ENCODE measurements around the gene PORCN. TPM values are rescaled to one million over a fixed set of nuclear protein-coding genes. Genes with fewer than 3 reads are reported as not detected.

Gene PORCN
- total RNA-seq, 1 donor from 2014 or later = 13.6 TPM

- H3K4me1 ChIP-seq = peaks cover 6% of the 10 kb centered on the region
- no peak for DNase-seq
- H3K27ac ChIP-seq (replicated peaks) = peak overlapping the region; percentile 63
- no peak for TF ChIP-seq CTCF (IDR thresholded peaks at IDR 0.05; ENCODE audit: borderline replicate concordance)
- no peaks in the 10 kb centered on the region for H3K9me3 ChIP-seq (replicated peaks)
- intact Hi-C loops (cut with micrococcal nuclease) = no loop called here
- H3K4me3 ChIP-seq = no peak overlapping the region
- peaks cover 14% of the 10 kb centered on the region for H3K36me3 ChIP-seq
- H3K27me3 ChIP-seq (ENCODE audit: low read depth) = no peaks in the 10 kb centered on the region
Measured at GRCh38 chrX:48532161-48532560, 23.4 kb downstream of the PORCN start.

DNA sequence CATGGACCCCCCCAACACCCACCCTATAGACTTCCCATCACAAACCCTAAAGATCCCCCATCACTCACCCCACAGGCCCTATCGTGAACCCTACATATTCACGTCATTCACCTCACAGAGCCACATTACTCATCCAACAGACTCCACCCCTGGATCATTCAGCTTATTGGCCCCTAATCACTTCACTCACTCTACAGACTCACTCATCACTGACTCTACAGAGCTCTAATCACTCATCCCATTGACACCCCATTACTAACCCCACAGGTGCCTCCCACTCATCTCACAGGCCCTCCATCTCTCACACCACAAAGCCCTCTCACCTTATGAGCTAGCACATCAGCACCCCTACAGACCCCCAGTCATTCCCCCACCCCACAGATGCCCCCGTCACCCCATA is 24.4 kb downstream of the PORCN start:
- H3K27me3 ChIP-seq (ENCODE audit: low read depth) = no peaks in the 10 kb centered on the region
- no peak overlapping the region for H3K4me3 ChIP-seq
- H3K9me3 ChIP-seq (replicated peaks) = no peaks in the 10 kb centered on the region
- no peak for TF ChIP-seq CTCF (IDR thresholded peaks at IDR 0.05; ENCODE audit: borderline replicate concordance)
- DNase-seq = no peak
- intact Hi-C loops (cut with micrococcal nuclease) = no loop called here
- H3K27ac ChIP-seq (replicated peaks) = no peak overlapping the region
- H3K36me3 ChIP-seq = peaks cover 4% of the 10 kb centered on the region
- peaks cover 6% of the 10 kb centered on the region for H3K4me1 ChIP-seq

- peaks cover 7% of the 10 kb centered on the region for H3K36me3 ChIP-seq
- no peaks in the 10 kb centered on the region for H3K9me3 ChIP-seq (replicated peaks)
- no peak for TF ChIP-seq CTCF (IDR thresholded peaks at IDR 0.05; ENCODE audit: borderline replicate concordance)
- peak overlapping the region; percentile 79 for H3K4me3 ChIP-seq
- intact Hi-C loops (cut with micrococcal nuclease) = no loop called here
- peak overlapping the region; percentile 91 for H3K27ac ChIP-seq (replicated peaks)
- no peaks in the 10 kb centered on the region for H3K27me3 ChIP-seq (ENCODE audit: low read depth)
- H3K4me1 ChIP-seq = peaks cover 11% of the 10 kb centered on the region
- no peak for DNase-seq
Measured at GRCh38 chrX:48538641-48539344, 30.0 kb downstream of the PORCN start.

DNA sequence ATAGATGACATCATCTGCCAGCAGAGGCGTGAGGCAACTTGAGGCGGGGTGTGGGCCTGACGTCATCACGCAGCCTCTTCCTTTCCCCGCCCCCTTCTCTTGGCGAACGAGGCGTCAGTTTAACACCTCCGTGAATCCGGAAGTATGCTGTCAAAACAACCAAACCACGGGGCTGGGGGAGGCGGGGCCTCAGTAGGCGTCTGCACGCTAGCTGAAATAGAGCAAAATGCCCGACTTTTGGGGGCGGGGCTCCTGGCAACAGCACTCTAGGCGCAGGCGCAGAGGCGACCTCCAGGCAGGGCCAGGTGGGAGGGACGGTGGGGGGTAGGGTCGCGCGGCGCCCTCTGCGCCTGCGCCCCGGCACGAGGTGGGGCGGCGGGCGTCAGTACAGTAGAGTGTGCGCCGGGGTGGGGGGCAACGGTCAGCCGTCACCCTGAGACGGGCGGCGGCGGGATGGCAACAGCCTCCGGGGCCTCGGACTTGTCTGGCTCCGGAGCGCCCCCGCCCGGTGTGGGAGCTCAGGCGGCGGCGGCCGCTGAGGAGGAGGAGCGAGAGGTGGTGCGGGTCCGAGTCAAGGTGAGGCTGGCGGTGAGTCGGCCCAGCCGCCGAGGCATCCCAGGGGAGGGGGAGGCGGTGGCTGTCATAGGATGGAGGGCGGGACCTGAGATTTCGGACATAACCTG is 30.7 kb downstream of the PORCN start, which contains the start of gene TBC1D25:
TBC1D25 (plus strand) TSS at position 370 of the 683 bp plus-strand sequence; CDS start at position 454, 84 bp downstream.
- H3K27ac ChIP-seq (replicated peaks) = peak within 1 kb of the TSS; percentile 91
- no peaks in the 10 kb centered on the region for H3K9me3 ChIP-seq (replicated peaks)
- intact Hi-C loops (cut with micrococcal nuclease) = no loop called here
- peak; percentile 52 for TF ChIP-seq CTCF (IDR thresholded peaks at IDR 0.05; ENCODE audit: borderline replicate concordance)
- H3K27me3 ChIP-seq (ENCODE audit: low read depth) = no peaks in the 10 kb centered on the region
- peaks cover 11% of the 10 kb centered on the region for H3K4me1 ChIP-seq
- peaks cover 9% of the 10 kb centered on the region for H3K36me3 ChIP-seq
- peak; percentile 96 for DNase-seq
- H3K4me3 ChIP-seq = peak within 1 kb of the TSS; percentile 79

DNA sequence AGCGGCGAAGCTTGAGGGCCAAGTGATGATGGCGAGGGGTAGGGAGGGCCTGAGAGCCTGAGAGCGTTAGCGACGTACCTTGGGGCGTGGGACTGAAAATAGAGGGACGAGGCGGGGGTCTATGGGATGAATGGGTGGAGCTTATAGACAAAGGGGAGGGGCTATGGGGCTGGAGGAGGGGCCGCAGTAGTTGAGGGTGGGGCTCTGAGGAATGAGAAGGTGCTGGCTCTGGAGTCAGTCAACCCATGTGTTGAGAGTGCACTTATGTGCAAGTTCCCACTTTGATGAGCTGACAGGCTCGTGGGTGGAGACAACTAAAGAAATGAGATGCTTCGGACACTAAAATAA is 31.2 kb downstream of the PORCN start:
- no peaks in the 10 kb centered on the region for H3K9me3 ChIP-seq (replicated peaks)
- H3K4me3 ChIP-seq = peak overlapping the region; percentile 79
- no peak for TF ChIP-seq CTCF (IDR thresholded peaks at IDR 0.05; ENCODE audit: borderline replicate concordance)
- peak overlapping the region; percentile 91 for H3K27ac ChIP-seq (replicated peaks)
- peaks cover 14% of the 10 kb centered on the region for H3K36me3 ChIP-seq
- no peaks in the 10 kb centered on the region for H3K27me3 ChIP-seq (ENCODE audit: low read depth)
- intact Hi-C loops (cut with micrococcal nuclease) = no loop called here
- DNase-seq = no peak
- peaks cover 11% of the 10 kb centered on the region for H3K4me1 ChIP-seq

All from left ventricle myocardium inferior (tissue), 1 donor.